K562 (cell line): ENCODE results near the gene FAM171A1. TPM values are rescaled to one million over a fixed set of nuclear protein-coding genes. Genes with fewer than 3 reads are reported as not detected.

Source experiments
- BRD9 ChIP-seq: fragments of 450-650 bp; IDR thresholded peaks from 2 replicates; pipeline ENCODE4 v1.6.1; 2018; ENCODE audit warnings: low read depth; ENCODE audit not compliant: partially characterized antibody
- CBFA2T2 ChIP-seq: fragments of 450-650 bp; conservative IDR thresholded peaks from 2 replicates; pipeline ENCODE4 v1.6.1; 2017; ENCODE audit warnings: mild to moderate bottlenecking
- GTF2A2 ChIP-seq: IDR thresholded peaks from 2 replicates; pipeline ENCODE4 v1.6.1; 2016; ENCODE audit warnings: mild to moderate bottlenecking, missing genetic modification characterization, missing compliant biosample characterization
- HINFP ChIP-seq: fragments of 450-650 bp; conservative IDR thresholded peaks from 2 replicates; pipeline ENCODE4 v1.6.1; 2016; ENCODE audit warnings: missing genetic modification characterization, low read depth, mild to moderate bottlenecking, control low read depth, missing compliant biosample characterization
- KDM2B ChIP-seq: fragments of 250-450 bp; sonication (Bioruptor Pico); IDR thresholded peaks from 2 replicates; pipeline ENCODE4 v1.8.0; 2021; ENCODE audit warnings: mild to moderate bottlenecking, moderate library complexity
- KHSRP ChIP-seq: fragments of 450-650 bp; IDR thresholded peaks from 2 replicates; pipeline ENCODE4 v1.6.1; 2017
- MAFF ChIP-seq: IDR thresholded peaks from 2 replicates; pipeline ENCODE4 v1.6.1; 2012; ENCODE audit warnings: low read length, improper control_type of control experiment
- MAFK ChIP-seq: IDR thresholded peaks from 2 replicates; pipeline ENCODE4 v1.6.1; 2011; ENCODE audit warnings: low read length, improper control_type of control experiment
- MYBL2 ChIP-seq, 2 experiments: fragments of 450-650 bp in 1 of 2; sonication (generic) in 1 of 2; formaldehyde crosslinking in 1 of 2; IDR thresholded peaks; 2 replicates each; pipeline versions ENCODE4 v1.6.1 to v1.8.1; 2017 to 2022; ENCODE audit warnings: borderline replicate concordance in 1 of 2, inconsistent platforms in 1 of 2, low read depth in 1 of 2, mild to moderate bottlenecking in 1 of 2, missing genetic modification reagents in 1 of 2, moderate library complexity in 1 of 2
- NELFE ChIP-seq: IDR thresholded peaks from 2 replicates; pipeline ENCODE4 v1.6.1; 2011; ENCODE audit warnings: mild to moderate bottlenecking; ENCODE audit not compliant: insufficient read depth, insufficient read length
- PTTG1 ChIP-seq: fragments of 450-650 bp; IDR thresholded peaks from 2 replicates; pipeline ENCODE4 v1.6.1; 2016; ENCODE audit warnings: low read depth, mild to moderate bottlenecking, missing genetic modification characterization, missing compliant biosample characterization
- SRF ChIP-seq, 2 experiments: fragments of 250-450, 450-650 bp in 1 of 2; sonication (Bioruptor Pico) in 1 of 2; sonication (generic) in 1 of 2; formaldehyde crosslinking; IDR thresholded peaks; 2 replicates each; pipeline versions ENCODE4 v1.5.0 to v1.5.1; 2020 to 2022; ENCODE audit warnings: mild to moderate bottlenecking in 1 of 2, missing genetic modification reagents in 1 of 2
- TRIM24 ChIP-seq, 2 experiments: fragments of 450-650 bp; IDR thresholded peaks; 2 replicates each; pipeline ENCODE4 v1.6.1; 2016
- YY1 ChIP-seq, 3 experiments: IDR thresholded peaks; 2 replicates each; pipeline ENCODE4 v1.6.1; 2011; ENCODE audit warnings: low read length in 2 of 3, mild to moderate bottlenecking in 2 of 3, moderate library complexity in 2 of 3, borderline replicate concordance in 1 of 3, control low read depth in 1 of 3, low read depth in 1 of 3; ENCODE audit not compliant: insufficient read depth in 3 of 3, insufficient replicate concordance in 2 of 3, control insufficient read depth in 1 of 3, insufficient read length in 1 of 3; ENCODE audit errors: extremely low read depth in 1 of 3
- ZNF3 ChIP-seq: fragments of 250-450 bp; sonication (Bioruptor Pico); IDR thresholded peaks from 2 replicates; pipeline ENCODE4 v1.5.0; 2021; ENCODE audit warnings: mild to moderate bottlenecking, moderate library complexity
- ZNF407 ChIP-seq: fragments of 450-650 bp; IDR thresholded peaks from 2 replicates; pipeline ENCODE4 v1.6.1; 2016; ENCODE audit warnings: low read depth
- ZNF644 ChIP-seq: fragments of 200-800 bp; sonication (Bioruptor generic); IDR thresholded peaks from 2 replicates; pipeline ENCODE4 v1.6.1; 2016; ENCODE audit warnings: low read depth, missing genetic modification characterization, missing compliant biosample characterization
- polyA plus RNA-seq, 8 experiments: library from polyadenylated mRNA; depleted of rRNA in 4 of 8; stranded (reverse) in 5 of 8; unstranded in 3 of 8; fragments of >200 nt; fragmentation: Nextera tagmentation in 2 of 8; fragmentation: Illumina TruSeq in 1 of 8; extraction: Ambion mirVana in 2 of 8; extraction: Trizol in 1 of 8; gene quantifications; 2 replicates each; pipeline versions ENCODE4 v1.2.1 to v1.2.3, GENCODE V29; 2011 to 2014; ENCODE audit warnings: inconsistent platforms in 1 of 8, missing spikeins in 1 of 8
- total RNA-seq, 7 experiments: library from RNA; depleted of rRNA in 6 of 7; stranded (reverse); fragments of >200 nt in 6 of 7; fragmentation: Illumina TruSeq in 2 of 7; extraction: Trizol in 2 of 7; gene quantifications; 2 replicates each; pipeline versions ENCODE4 v1.2.1 to v1.2.3, GENCODE V29; 2011 to 2021; ENCODE audit warnings: low replicate concordance in 1 of 7
- TF ChIP-seq, protein P1 (sequence below): fragments of 250-450 bp; sonication (Bioruptor Pico); IDR thresholded peaks from 2 replicates; pipeline ENCODE4 v1.5.0; 2021

Gene FAM171A1
- total and polyA plus RNA-seq, 9 of the 15 experiments (the other 6 are each of a cell fraction or from before 2014, with no cell fraction given): 0.51 to 8.2 (median 4.8) TPM

DNA sequence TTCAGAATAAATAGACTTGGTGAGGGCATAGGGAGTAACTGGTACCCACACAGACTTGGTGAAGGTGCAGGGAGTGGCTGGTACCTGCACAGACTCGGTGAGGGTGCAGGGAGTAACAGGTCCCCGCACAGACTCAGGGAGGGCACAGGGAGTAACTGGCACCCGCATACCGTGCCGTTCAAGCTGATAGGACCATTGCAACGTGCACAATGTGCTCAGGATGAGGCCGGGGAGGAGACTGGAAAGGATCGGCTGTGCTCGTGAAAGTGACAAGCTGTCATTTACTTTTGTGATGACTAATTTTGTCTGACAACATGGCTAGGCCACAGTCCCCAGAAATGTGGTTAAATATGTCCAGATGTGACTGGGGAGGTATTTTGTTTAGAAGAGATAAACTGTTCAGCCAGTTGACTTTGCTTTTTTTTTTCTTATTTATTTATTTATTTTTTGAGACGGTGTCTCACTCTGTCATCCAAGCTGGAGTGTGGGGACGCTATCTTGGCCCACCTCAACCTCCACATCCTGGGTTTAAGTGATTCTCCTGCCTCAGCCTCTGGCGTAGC, 126.4 kb downstream of the FAM171A1 start (continued):
- TF ChIP-seq MAFF (no peak), ZNF3 (CRISPR knock-in tag) (no peak), GTF2A2 (no peak), YY1 (IDR thresholded peaks at IDR 0.05; ENCODE audit: borderline replicate concordance in 1 of 3, control insufficient read depth in 1 of 3, extremely low read depth in 1 of 3, insufficient read depth in 3 of 3, insufficient read length in 1 of 3, insufficient replicate concordance in 2 of 3, low read depth in 1 of 3, low read length in 2 of 3) (no peak), KDM2B (CRISPR knock-in tag) (no peak), ZNF407 (no peak), HINFP (tag) (no peak), KHSRP (no peak), PTTG1 (no peak), CBFA2T2 (peak; percentile 78), MYBL2 (IDR thresholded peaks at IDR 0.05; ENCODE audit: low read depth) (no peak), MYBL2 (CRISPR knock-in tag; IDR thresholded peaks at IDR 0.05; ENCODE audit: borderline replicate concordance) (no peak), TRIM24 (IDR thresholded peaks at IDR 0.05) (peak; percentile 37 to 41; a peak in 1 of 4 replicates), ZNF644 (no peak), BRD9 (no peak), NELFE (no peak), MAFK (no peak; the same call in 1 of the 2 replicates), SRF (CRISPR knock-in tag; IDR thresholded peaks at IDR 0.05) (no peak)
- TF ChIP-seq, protein P1, sequence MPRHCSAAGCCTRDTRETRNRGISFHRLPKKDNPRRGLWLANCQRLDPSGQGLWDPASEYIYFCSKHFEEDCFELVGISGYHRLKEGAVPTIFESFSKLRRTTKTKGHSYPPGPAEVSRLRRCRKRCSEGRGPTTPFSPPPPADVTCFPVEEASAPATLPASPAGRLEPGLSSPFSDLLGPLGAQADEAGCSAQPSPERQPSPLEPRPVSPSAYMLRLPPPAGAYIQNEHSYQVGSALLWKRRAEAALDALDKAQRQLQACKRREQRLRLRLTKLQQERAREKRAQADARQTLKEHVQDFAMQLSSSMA (CRISPR knock-in tag): no peak
